Measurements from ENCODE around the gene NPRL2. TPM values are rescaled to one million over a fixed set of nuclear protein-coding genes. Genes with fewer than 3 reads are reported as not detected.

Gene NPRL2
- total RNA-seq, 1 experiment from 2014 or later, result 35.4 TPM

DNA sequence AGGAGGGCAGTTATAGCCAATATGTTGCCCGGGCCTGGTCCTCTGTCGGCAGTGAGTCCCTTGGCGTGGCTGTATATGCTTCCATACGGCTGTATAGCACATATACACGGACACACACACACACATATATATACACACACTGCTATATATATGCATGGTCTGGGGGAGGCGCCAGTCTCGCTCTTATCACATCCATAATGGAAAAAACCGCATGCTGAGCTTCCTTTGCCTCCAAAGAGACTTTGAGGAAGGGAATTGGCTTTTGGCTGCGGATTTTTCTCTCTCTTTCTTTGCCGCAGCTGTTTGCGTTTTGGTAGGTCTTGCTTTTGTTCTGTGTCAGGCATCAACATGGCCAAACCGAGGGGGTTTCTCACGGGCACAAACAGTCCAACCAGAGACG is 20.0 kb upstream of the NPRL2 start (continued):
- no peak for TF ChIP-seq SP1 (IDR thresholded peaks at IDR 0.05; ENCODE audit: low read depth)
- TF ChIP-seq SIN3A (IDR thresholded peaks at IDR 0.05; ENCODE audit: low read depth), result no peak

DNA sequence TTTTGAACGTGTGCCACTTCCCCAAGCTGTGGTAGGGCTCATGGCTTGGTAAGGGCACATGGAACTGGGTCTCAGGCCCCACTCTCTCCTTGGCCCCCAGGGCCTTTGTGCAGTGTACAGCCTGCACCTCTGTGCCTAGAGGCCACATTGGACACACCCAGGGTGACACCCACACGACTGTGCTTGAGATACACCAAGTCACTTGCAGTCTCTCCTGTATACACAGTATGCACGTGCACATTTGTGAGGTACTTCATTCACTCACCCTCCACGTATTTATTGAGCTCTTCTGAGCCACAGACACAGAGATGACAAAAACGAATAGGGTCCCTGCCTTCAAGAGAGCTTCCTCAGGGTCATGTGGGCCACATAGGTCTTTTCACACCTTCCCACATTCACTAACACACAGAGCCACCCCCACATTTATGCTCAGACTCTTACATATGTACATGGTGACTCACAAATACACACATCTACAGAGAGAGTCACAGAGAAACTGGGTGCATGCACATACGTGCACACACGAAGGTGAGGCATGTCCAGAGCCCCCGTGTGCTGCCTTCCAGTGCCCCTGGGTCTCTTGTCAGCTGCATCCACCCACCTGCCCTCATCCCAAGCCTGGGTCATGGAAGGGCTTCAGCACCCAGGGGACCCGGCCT is 18.6 kb upstream of the NPRL2 start:
- ChIA-PET CTCF (no interaction called here), RAD21 (ENCODE audit: low non-redundant PET in 1 of 2, low total read pairs in 2 of 2, uncharacterized antibody in 2 of 2, unreplicated experiment in 2 of 2) (no interaction called here), POLR2A (no interaction called here)
- ATAC-seq (no peak), DNase-seq (ENCODE audit: low read depth, low spot score) (no peak)
- no peaks in the 10 kb centered on the region for H3K27me3 ChIP-seq (ENCODE audit: insufficient read depth, low read length)
- no peak overlapping the region for H2AFZ ChIP-seq (ENCODE audit: low read depth, low read length, poor library complexity, severe bottlenecking)
- H3K4me2 ChIP-seq (ENCODE audit: low read length), result no peak overlapping the region
- no peak overlapping the region for H3K9ac ChIP-seq (ENCODE audit: low read length)
- no peaks in the 10 kb centered on the region for H3K79me2 ChIP-seq (ENCODE audit: insufficient read depth, low read length)
- TF ChIP-seq, protein P1, sequence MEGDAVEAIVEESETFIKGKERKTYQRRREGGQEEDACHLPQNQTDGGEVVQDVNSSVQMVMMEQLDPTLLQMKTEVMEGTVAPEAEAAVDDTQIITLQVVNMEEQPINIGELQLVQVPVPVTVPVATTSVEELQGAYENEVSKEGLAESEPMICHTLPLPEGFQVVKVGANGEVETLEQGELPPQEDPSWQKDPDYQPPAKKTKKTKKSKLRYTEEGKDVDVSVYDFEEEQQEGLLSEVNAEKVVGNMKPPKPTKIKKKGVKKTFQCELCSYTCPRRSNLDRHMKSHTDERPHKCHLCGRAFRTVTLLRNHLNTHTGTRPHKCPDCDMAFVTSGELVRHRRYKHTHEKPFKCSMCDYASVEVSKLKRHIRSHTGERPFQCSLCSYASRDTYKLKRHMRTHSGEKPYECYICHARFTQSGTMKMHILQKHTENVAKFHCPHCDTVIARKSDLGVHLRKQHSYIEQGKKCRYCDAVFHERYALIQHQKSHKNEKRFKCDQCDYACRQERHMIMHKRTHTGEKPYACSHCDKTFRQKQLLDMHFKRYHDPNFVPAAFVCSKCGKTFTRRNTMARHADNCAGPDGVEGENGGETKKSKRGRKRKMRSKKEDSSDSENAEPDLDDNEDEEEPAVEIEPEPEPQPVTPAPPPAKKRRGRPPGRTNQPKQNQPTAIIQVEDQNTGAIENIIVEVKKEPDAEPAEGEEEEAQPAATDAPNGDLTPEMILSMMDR (IDR thresholded peaks at IDR 0.05 in 2 of 3, conservative IDR thresholded peaks at IDR 0.05 in 1 of 3; ENCODE audit: borderline replicate concordance in 1 of 3, insufficient read depth in 1 of 3, low read depth in 2 of 3, low read length in 2 of 3), result no peak
- no peak for TF ChIP-seq EZH2phosphoT487 (IDR thresholded peaks at IDR 0.05; ENCODE audit: borderline replicate concordance)
- TF ChIP-seq POLR2A (IDR thresholded peaks at IDR 0.05; ENCODE audit: borderline replicate concordance, extremely low read depth, insufficient read depth, insufficient read length), result no peak
- TF ChIP-seq, protein P2, sequence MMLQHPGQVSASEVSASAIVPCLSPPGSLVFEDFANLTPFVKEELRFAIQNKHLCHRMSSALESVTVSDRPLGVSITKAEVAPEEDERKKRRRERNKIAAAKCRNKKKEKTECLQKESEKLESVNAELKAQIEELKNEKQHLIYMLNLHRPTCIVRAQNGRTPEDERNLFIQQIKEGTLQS (IDR thresholded peaks at IDR 0.05), result no peak
- TF ChIP-seq POLR2AphosphoS5 (IDR thresholded peaks at IDR 0.05; ENCODE audit: low read depth, low read length), result no peak
- no peak for TF ChIP-seq JUND (IDR thresholded peaks at IDR 0.05)
- no peaks in the 10 kb centered on the region for H3K9me2 ChIP-seq (ENCODE audit: insufficient read depth)
- no peak overlapping the region for H3K4me3 ChIP-seq (replicated peaks in 1 of 2; ENCODE audit: low read depth in 1 of 2, low read length in 2 of 2)
- no peaks in the 10 kb centered on the region for H4K20me1 ChIP-seq (ENCODE audit: insufficient read depth)
- no peaks in the 10 kb centered on the region for H3K36me3 ChIP-seq (ENCODE audit: control insufficient read depth in 1 of 2, insufficient read depth in 2 of 2, low read length in 2 of 2)
- H3K9me3 ChIP-seq (ENCODE audit: control insufficient read depth in 1 of 2, insufficient read depth in 1 of 2, low read depth in 1 of 2, low read length in 2 of 2), result no peaks in the 10 kb centered on the region
- peaks cover 8 to 22% of the 10 kb centered on the region in 2 experiments; a peak in 2 of 4 replicates for H3K4me1 ChIP-seq (ENCODE audit: control insufficient read depth in 1 of 2, insufficient read depth in 2 of 2, low read length in 2 of 2)
- BruUV-seq (replicated peaks), result no TSS peak
- H3K27ac ChIP-seq (ENCODE audit: low read depth, low read length), result no peak overlapping the region
- intact Hi-C loops (cut with micrococcal nuclease), result no loop called here
